ENCODE results near the gene MELTF. TPM values are rescaled to one million over a fixed set of nuclear protein-coding genes. Genes with fewer than 3 reads are reported as not detected.

Gene MELTF
- total RNA-seq, 4 donors from 2014 or later = 5.0 to 11.5 (median 9.0) TPM

- no peak overlapping the region for H3K4me3 ChIP-seq
- no peaks in the 10 kb centered on the region for H3K36me3 ChIP-seq
- WGBS, 2 donors (ENCODE audit: low coverage in 1 of 2) = 83 to 88% methylated on average over 5 to 6 of the region's 19 CpGs
- H3K27ac ChIP-seq = no peak overlapping the region
- no peaks in the 10 kb centered on the region for H3K27me3 ChIP-seq
- H3K4me1 ChIP-seq = no peaks in the 10 kb centered on the region
- peaks cover 0 to 4% (median 0%) of the 10 kb centered on the region in 3 donors for H3K9me3 ChIP-seq
- TF ChIP-seq EP300 (IDR thresholded peaks at IDR 0.05) = no peak
- ATAC-seq = no peak
These were observed 34.6 kb downstream of the MELTF start for GRCh38 chr3:196995027-196995426.

GRCh38 chr3:196994056-196994455, 35.6 kb downstream of the MELTF start:
- WGBS, 2 donors (ENCODE audit: low coverage in 1 of 2) = 73% methylated on average over 7 of the region's 16 CpGs; no CpG with 5 or more reads in 1 of the 2 donors
- ATAC-seq = no peak
- Histone ChIP-seq H3K36me3 (no peaks in the 10 kb centered on the region), H3K4me1 (no peaks in the 10 kb centered on the region), H3K27me3 (no peaks in the 10 kb centered on the region), H3K4me3 (no peak overlapping the region), H3K9me3 (peaks cover 0 to 3% (median 0%) of the 10 kb centered on the region in 3 donors), H3K27ac (no peak overlapping the region)
- TF ChIP-seq POLR2A (IDR thresholded peaks at IDR 0.05) = no peak
- TF ChIP-seq POLR2AphosphoS5 (IDR thresholded peaks at IDR 0.05) = no peak
- TF ChIP-seq EP300 (IDR thresholded peaks at IDR 0.05) = no peak
- TF ChIP-seq CTCF (IDR thresholded peaks at IDR 0.05) = no peak

GRCh38 chr3:196992461-196993065, 37.1 kb downstream of the MELTF start:
- H3K4me1 ChIP-seq = no peaks in the 10 kb centered on the region
- WGBS, 2 donors (ENCODE audit: low coverage in 1 of 2) = 35% methylated on average over 2 of the region's 17 CpGs; no CpG with 5 or more reads in 1 of the 2 donors
- no peak overlapping the region for H3K27ac ChIP-seq
- H3K36me3 ChIP-seq = no peaks in the 10 kb centered on the region
- H3K4me3 ChIP-seq = no peak overlapping the region
- no peaks in the 10 kb centered on the region for H3K9me3 ChIP-seq
- no peaks in the 10 kb centered on the region for H3K27me3 ChIP-seq
- no peak for ATAC-seq
- no peak for TF ChIP-seq EP300 (IDR thresholded peaks at IDR 0.05)
- TF ChIP-seq CTCF (IDR thresholded peaks at IDR 0.05) = no peak
- TF ChIP-seq POLR2AphosphoS5 (IDR thresholded peaks at IDR 0.05) = no peak
- TF ChIP-seq POLR2A (IDR thresholded peaks at IDR 0.05) = no peak

- peaks cover 5% of the 10 kb centered on the region for H3K27me3 ChIP-seq
- no peaks in the 10 kb centered on the region for H3K36me3 ChIP-seq
- no peak overlapping the region for H3K27ac ChIP-seq
- no peak for TF ChIP-seq POLR2AphosphoS5 (IDR thresholded peaks at IDR 0.05)
- no peak for TF ChIP-seq CTCF (IDR thresholded peaks at IDR 0.05)
- H3K4me1 ChIP-seq = no peaks in the 10 kb centered on the region
- no peaks in the 10 kb centered on the region for H3K9me3 ChIP-seq
- ATAC-seq = no peak
- H3K4me3 ChIP-seq = no peak overlapping the region
- 100% methylated on average over 1 to 2 of the region's 28 CpGs for WGBS, 2 donors (ENCODE audit: low coverage in 1 of 2)
These were observed 37.8 kb downstream of the MELTF start for GRCh38 chr3:196991581-196992460.

- Histone ChIP-seq H3K4me1 (no peaks in the 10 kb centered on the region), H3K27ac (no peak overlapping the region), H3K27me3 (peaks cover 9% of the 10 kb centered on the region), H3K4me3 (no peak overlapping the region), H3K36me3 (no peaks in the 10 kb centered on the region), H3K9me3 (no peaks in the 10 kb centered on the region)
- no peak for ATAC-seq
- TF ChIP-seq EP300 (IDR thresholded peaks at IDR 0.05) (no peak), POLR2A (IDR thresholded peaks at IDR 0.05) (no peak), POLR2AphosphoS5 (IDR thresholded peaks at IDR 0.05) (no peak), CTCF (IDR thresholded peaks at IDR 0.05) (no peak)
- WGBS, 2 donors (ENCODE audit: low coverage in 1 of 2) = 79 to 89% methylated on average over 4 to 5 of the region's 10 CpGs
These were observed 39.0 kb downstream of the MELTF start for GRCh38 chr3:196990601-196991007.

Measured in gastroesophageal sphincter (tissue), 4 donors.